AG04450 (cell line): ENCODE results near the gene TNFRSF12A. TPM values are rescaled to one million over a fixed set of nuclear protein-coding genes. Genes with fewer than 3 reads are reported as not detected.

Source experiments
- CTCF ChIA-PET: fragments of 300-600, 350-600 bp; formaldehyde crosslinking; extraction: SDS; loops from one replicate; lab custom pipeline; 2022; ENCODE audit warnings: antibody characterized with exemption, inconsistent platforms; lab: Charles Lee
- POLR2A ChIA-PET: fragments of 350-600 bp; formaldehyde crosslinking; extraction: SDS; loops from one replicate; lab custom pipeline; 2021; ENCODE audit warnings: antibody characterized with exemption, inconsistent platforms; lab: Yijun Ruan, JAX
- DNase-seq: peaks from one replicate; pipeline ENCODE4 v3.0.0-alpha.2; 2011; ENCODE audit warnings: low read depth, low spot score
- H3K27ac ChIP-seq: one replicate; pipeline ENCODE4 v1.5.1; 2012; ENCODE audit warnings: low read depth, low read length, control low read depth
- H3K27me3 ChIP-seq: one replicate; pipeline ENCODE4 v1.6.0; 2012; ENCODE audit warnings: low read length; ENCODE audit not compliant: control insufficient read depth, insufficient read depth
- H3K4me3 ChIP-seq: 2 replicates; pipeline ENCODE4 v1.5.1; 2011; ENCODE audit warnings: mild to moderate bottlenecking, low read depth, low read length, control low read depth
- H3K9me3 ChIP-seq: 2 replicates; pipeline ENCODE4 v1.5.1; 2012; ENCODE audit warnings: low read length; ENCODE audit not compliant: control insufficient read depth, insufficient read depth
- polyA plus RNA-seq: library from polyadenylated mRNA; depleted of rRNA; stranded (reverse); fragments of >200 nt; gene quantifications from 2 replicates; pipeline ENCODE4 v1.2.3, GENCODE V29; 2011
- TF ChIP-seq, protein P1 (sequence below): IDR thresholded peaks from 2 replicates; pipeline ENCODE4 v1.5.1; 2011; ENCODE audit warnings: low read depth, low read length, control low read depth, inconsistent platforms

TNFRSF12A gene
- polyA plus RNA-seq, 1 experiment, result 67.3 TPM

DNA sequence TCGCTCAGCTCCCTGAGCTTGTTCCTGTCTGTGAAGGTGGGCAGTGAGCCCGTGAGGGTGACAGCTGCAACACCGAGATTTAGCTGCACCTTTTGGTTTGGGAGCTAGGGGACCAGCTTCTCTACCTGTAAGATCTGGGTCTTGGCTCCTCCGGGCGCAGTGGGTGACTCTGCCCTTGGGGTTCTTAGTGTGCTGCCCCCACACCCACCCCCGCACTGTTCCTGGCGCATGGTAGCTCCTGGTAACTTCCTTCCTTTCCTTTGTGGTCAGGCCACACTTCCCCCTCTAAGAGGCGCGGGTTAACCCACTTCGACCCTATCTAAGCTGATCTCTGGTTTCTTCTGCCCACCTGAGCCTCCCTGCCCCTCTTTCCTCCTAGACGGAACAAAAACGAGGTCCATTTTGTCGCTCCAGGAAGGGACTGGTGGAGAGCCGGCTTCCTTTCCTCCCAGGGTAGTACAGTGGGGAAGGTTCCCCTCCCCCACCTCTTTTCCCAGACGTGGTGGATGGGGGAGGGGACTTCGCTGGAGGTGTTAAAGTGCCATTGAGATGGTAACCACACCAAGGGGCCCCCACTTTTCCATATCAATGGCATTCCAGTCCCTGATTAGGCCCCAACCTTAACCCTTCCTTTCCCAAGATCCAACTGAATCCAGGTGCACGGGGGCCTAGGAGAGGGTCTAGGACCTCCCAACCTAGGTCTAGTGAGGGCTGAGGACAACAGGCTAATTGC, 12.0 kb upstream of the TNFRSF12A start:
- ChIA-PET CTCF (no interaction called here), POLR2A (no interaction called here)
- TF ChIP-seq, protein P1, sequence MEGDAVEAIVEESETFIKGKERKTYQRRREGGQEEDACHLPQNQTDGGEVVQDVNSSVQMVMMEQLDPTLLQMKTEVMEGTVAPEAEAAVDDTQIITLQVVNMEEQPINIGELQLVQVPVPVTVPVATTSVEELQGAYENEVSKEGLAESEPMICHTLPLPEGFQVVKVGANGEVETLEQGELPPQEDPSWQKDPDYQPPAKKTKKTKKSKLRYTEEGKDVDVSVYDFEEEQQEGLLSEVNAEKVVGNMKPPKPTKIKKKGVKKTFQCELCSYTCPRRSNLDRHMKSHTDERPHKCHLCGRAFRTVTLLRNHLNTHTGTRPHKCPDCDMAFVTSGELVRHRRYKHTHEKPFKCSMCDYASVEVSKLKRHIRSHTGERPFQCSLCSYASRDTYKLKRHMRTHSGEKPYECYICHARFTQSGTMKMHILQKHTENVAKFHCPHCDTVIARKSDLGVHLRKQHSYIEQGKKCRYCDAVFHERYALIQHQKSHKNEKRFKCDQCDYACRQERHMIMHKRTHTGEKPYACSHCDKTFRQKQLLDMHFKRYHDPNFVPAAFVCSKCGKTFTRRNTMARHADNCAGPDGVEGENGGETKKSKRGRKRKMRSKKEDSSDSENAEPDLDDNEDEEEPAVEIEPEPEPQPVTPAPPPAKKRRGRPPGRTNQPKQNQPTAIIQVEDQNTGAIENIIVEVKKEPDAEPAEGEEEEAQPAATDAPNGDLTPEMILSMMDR, result no peak

DNA sequence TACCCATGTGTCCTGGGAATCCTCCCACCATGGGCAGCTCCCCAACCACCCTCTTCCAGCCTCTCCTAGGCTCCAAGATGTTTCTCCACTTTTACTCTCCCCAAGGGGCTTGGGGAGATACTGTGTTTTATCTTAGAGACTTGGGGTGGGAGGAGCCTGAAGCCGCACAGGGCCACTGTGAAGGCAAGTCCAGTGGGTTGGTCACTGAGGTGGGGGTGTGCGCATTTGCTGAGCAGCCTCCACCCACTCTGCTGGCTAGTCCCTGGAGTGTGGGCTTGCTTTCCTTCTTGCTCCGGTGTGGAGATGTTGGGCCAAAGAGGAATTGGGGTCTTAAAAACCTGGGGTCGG, 11.5 kb upstream of the TNFRSF12A start:
- H3K27me3 ChIP-seq, result peaks cover 60% of the 10 kb centered on the region
- H3K27ac ChIP-seq, result no peak overlapping the region
- H3K9me3 ChIP-seq, result no peaks in the 10 kb centered on the region; the same call in 1 of the 2 replicates
- no peak for DNase-seq
- POLR2A ChIA-PET, result no interaction called here
- H3K4me3 ChIP-seq, result no peak overlapping the region
- CTCF ChIA-PET, result interaction anchor here (2.3 kb wide), 1 partner anchor 23 kb away, joined by 8 read pairs; no protein-coding TSS in a partner anchor
- TF ChIP-seq, protein P1, result no peak

More for the DNA sequence above, 12.0 kb upstream of the TNFRSF12A start:
- DNase-seq, result no peak
- Histone ChIP-seq H3K27ac (no peak overlapping the region), H3K9me3 (no peaks in the 10 kb centered on the region; the same call in 1 of the 2 replicates), H3K4me3 (no peak overlapping the region), H3K27me3 (peaks cover 55% of the 10 kb centered on the region)

DNA sequence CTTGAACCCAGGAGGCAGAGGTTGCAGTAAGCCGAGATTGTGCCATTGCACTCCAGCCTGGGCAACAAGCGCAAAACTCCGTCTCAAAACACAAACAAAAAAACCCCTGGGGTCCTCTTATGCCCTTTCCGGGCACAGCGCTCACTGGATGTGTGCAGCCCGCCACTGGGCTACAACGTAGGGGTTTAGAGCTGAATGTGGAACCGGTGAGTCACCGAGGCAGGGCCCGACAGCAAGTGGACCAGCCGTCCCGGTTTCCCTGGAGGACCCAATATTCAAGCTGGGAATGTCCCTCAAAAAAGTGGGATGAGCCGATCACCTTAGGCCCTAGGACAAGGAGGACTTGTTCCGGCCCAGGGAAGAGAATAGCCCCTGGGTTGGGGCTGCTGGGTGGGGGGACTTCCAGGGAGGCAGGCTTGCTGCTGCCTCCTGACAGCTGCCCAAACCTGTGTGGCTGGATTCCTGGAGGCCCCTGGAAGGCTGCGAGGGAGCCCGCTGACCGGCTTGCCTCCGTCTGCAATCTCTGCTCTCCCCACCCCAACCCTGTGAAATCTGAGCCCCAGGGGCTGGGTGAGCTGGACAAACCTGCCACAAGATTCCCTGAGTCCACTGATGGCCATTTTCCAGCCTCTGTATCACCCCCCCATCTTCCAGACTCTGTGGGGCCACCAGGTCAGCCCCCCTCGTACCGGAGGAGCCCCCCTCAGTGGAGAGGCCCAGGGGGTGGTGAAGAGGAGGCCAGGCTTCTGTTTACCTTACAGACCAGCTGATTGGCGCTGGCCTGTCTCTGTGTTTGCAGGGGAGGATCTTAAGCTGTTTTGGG, 10.4 kb upstream of the TNFRSF12A start:
- TF ChIP-seq, protein P1, result no peak
- Histone ChIP-seq H3K27ac (no peak overlapping the region), H3K27me3 (peaks cover 66% of the 10 kb centered on the region), H3K9me3 (no peaks in the 10 kb centered on the region; the same call in 1 of the 2 replicates), H3K4me3 (no peak overlapping the region)
- CTCF ChIA-PET, result interaction anchor here (0.6 to 2.3 kb wide), 3 partner anchors 19 to 869 kb away, joined by 3 to 8 read pairs (median 3); no protein-coding TSS in a partner anchor
- POLR2A ChIA-PET, result interaction anchor here (1.3 kb wide), 1 partner anchor 11 kb away, joined by 8 read pairs; the partner anchor contains the start of gene TNFRSF12A
- no peak for DNase-seq

DNA sequence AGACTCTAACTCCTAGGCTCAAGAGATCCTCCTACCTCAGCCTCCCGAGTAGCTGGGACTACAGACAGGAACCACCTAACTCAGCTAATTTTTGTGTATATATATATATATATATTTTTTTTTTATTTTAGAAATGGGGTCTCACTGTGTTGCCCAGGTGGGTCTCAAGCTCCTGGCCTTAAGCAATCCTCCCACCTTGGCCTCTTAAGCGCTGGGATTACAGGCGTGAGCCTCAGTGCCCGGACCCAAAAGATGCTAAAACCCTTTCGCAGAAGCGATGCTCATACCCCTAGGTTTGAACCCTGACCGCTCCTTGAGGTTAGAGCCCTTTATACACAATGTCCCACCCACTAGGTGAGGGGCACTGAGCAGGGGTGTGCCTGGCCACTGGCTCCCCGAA, 9.7 kb upstream of the TNFRSF12A start:
- Histone ChIP-seq H3K27ac (no peak overlapping the region), H3K4me3 (no peak overlapping the region), H3K27me3 (peaks cover 62% of the 10 kb centered on the region), H3K9me3 (no peaks in the 10 kb centered on the region; the same call in 1 of the 2 replicates)
- POLR2A ChIA-PET, result interaction anchor here (1.3 kb wide), 1 partner anchor 10 kb away, joined by 8 read pairs; the partner anchor contains the start of gene TNFRSF12A
- CTCF ChIA-PET, result interaction anchor here (0.9 to 2.3 kb wide), 2 partner anchors 18 to 21 kb away, joined by 3 to 8 read pairs; no protein-coding TSS in a partner anchor
- TF ChIP-seq, protein P1, result no peak
- no peak for DNase-seq
